GM19438 (cell line): ENCODE results near the gene ATG2B.

ENCODE experiments used
- ATAC-seq: cut with Tn5 transposase; IDR thresholded peaks from one replicate; pipeline ENCODE4 v1.9.1; 2021; ENCODE audit warnings: low read depth; ENCODE audit not compliant: unreplicated experiment

The ATG2B gene

DNA sequence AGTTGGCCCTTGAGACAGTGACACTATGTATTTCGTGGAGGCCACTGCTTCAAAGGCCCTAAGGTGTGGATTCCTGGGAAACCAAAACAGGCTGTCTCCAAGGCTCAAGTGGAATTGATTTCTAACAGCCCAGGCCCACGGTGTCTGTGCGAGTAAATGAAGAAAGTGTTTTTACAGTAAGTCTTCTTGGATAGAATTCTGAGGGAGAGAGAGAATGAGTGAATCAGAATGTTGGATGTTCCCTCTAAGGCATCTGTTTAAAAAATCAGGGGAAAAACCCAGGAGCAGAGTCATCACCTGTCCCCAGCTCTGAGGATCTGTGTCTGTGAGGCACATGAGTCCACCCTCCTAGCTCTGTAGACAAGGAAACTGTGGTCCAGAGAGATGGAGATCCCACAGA lies 129.5 kb downstream of the ATG2B start:
- ATAC-seq, result no peak

DNA sequence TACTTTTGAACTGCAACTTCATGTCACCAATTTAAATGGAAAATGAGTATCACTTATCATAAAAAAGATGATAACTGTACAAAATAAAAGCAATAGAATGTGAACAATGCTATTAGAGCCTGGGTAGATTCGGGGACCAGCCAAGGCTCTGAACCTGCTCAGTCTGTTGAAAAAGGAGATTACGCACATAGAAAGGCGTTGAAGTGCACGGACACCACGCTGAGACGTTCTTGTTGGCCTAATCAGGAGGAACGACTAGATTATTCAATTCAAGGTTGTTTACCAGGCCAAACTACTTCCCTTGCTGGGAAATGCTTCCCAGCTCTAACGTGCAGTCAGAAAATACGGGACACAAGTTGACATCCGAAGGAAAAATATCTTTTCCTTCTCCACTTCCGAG lies 130.6 kb downstream of the ATG2B start:
- ATAC-seq, result no peak

DNA sequence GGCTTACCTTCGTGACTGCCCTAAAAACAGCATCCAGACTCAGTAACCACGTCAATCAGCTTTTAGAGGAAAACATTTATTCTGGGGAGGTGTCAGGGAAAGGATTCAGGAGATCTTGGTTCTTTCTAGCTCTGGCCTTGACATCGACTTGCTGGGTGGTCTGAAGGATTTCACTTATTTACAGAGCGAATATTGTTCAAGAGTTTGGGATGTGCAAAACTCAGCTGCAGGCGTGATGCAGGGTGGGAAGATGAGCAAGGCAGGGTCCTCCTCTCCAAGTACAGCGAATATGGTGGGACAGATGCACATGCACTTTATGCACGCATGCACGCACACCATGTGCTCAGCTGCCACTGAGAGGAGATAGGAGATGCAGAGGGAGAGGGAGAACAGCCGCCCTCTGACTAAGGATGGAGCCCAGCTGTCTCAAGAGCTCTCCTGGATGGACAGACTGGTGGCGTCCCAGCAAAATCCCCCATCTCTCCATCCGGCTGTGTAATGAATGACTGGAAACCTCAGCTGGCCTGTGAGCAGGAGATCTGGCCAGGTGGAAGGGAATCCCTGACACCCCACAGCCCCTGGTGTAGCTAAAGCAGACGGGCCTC lies 131.5 kb downstream of the ATG2B start:
- no peak for ATAC-seq

DNA sequence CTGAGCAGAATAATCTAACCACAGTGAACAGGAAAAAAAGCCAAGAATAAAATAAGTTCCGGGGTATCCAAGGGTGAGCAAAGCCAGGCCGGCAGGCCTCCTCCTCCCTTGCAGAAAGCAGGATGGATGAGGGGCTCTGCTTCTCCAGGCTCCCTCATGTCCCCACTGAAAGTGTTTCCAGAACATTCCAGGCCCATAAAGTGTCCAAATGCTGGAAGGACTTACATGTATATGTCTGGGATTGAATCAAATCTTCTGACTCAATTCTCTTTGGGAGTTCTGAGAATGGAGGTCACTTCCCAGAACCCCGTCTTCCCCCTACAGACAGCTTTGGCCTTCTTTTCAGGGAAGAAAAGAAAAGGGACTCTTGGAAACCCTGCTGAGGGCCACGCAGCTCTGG lies 132.1 kb downstream of the ATG2B start:
- no peak for ATAC-seq

DNA sequence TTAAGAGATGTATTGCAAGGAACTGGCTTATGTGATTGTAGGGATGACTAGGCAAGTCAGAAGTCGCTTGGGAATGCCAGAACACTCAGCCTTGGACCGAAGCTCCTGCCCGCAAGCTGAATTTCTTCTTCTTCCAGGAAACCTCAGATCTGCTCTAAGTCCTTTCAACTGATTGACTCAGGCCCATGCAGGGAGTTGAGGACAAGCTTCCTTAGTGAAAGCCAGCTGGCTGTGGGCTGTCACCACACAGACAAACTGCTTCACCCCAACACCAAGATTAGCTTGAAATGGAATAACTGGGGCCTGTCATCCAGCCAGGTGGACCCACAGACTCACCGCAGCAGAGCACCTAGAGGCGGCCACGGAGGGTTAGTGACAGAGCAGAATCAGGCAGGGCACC lies 133.8 kb downstream of the ATG2B start:
- ATAC-seq, result no peak
